Esophagus squamous epithelium (tissue), 4 donors: ENCODE data around the gene PIGX.

Experiments
- POLR2A ChIP-seq, 4 donors: fragments of 450-650 bp; IDR thresholded peaks; one replicate each; pipeline ENCODE4 v1.6.1; 2017; ENCODE audit warnings: antibody characterized with exemption in 4 of 4, mild to moderate bottlenecking in 4 of 4, moderate library complexity in 3 of 4
- TF ChIP-seq, protein P1 (sequence below), 6 experiments: fragments of 450-650 bp in 4 of 6; fragments of 200-600 bp in 2 of 6; sonication (generic) in 2 of 6; IDR thresholded peaks; one replicate each; pipeline ENCODE4 v1.5.1; 2016 to 2019; ENCODE audit warnings: antibody characterized with exemption in 6 of 6, mild to moderate bottlenecking in 4 of 6, moderate library complexity in 4 of 6

DNA sequence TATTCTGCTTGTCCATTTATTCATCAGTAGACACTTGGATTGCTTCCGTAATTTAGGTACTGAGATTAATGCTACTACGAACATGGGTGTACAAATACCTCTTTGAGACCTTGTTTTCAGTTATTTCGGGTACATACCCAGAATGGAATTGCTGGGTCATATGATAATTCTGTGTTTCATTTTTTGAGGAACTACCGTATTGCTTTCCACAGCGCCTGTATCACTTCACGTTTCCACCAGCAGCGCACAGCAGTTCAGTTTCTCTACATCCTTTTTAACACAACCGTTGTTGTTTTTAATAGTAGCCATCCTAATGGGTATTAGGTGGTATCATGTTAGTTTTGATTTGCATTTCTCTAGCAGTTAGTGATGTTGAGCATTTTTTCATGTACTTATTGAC is 36.9 kb downstream of the PIGX start:
- TF ChIP-seq, protein P1, sequence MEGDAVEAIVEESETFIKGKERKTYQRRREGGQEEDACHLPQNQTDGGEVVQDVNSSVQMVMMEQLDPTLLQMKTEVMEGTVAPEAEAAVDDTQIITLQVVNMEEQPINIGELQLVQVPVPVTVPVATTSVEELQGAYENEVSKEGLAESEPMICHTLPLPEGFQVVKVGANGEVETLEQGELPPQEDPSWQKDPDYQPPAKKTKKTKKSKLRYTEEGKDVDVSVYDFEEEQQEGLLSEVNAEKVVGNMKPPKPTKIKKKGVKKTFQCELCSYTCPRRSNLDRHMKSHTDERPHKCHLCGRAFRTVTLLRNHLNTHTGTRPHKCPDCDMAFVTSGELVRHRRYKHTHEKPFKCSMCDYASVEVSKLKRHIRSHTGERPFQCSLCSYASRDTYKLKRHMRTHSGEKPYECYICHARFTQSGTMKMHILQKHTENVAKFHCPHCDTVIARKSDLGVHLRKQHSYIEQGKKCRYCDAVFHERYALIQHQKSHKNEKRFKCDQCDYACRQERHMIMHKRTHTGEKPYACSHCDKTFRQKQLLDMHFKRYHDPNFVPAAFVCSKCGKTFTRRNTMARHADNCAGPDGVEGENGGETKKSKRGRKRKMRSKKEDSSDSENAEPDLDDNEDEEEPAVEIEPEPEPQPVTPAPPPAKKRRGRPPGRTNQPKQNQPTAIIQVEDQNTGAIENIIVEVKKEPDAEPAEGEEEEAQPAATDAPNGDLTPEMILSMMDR (IDR thresholded peaks at IDR 0.05) = no peak
- TF ChIP-seq POLR2A (IDR thresholded peaks at IDR 0.05) = no peak
